Ovary (tissue), 3 donors: ENCODE measurements around the gene NHERF1.

Experiments
- CTCF ChIP-seq, 3 donors: fragments of 450-650 bp in 2 of 3; fragments of 200-600 bp in 1 of 3; IDR thresholded peaks; one replicate each; pipeline versions ENCODE4 v1.5.1 to v1.8.0; 2016 to 2022; ENCODE audit warnings: antibody characterized with exemption in 3 of 3, mild to moderate bottlenecking in 1 of 3
- POLR2A ChIP-seq: fragments of 450-650 bp; IDR thresholded peaks from one replicate; pipeline ENCODE4 v1.6.1; 2017; ENCODE audit warnings: antibody characterized with exemption, mild to moderate bottlenecking, moderate library complexity
- donor health status: DM: no; HTN: no; CAD: no.

- TF ChIP-seq CTCF (IDR thresholded peaks at IDR 0.05), result no peak
- no peak for TF ChIP-seq POLR2A
Measured at GRCh38 chr17:74758848-74759168, 10.4 kb downstream of the NHERF1 start.
